ENCODE data around the gene DHRS2.
A peak's percentile ranks its signal among the peaks of the same experiment; 100 is the strongest.

DHRS2 gene

DNA sequence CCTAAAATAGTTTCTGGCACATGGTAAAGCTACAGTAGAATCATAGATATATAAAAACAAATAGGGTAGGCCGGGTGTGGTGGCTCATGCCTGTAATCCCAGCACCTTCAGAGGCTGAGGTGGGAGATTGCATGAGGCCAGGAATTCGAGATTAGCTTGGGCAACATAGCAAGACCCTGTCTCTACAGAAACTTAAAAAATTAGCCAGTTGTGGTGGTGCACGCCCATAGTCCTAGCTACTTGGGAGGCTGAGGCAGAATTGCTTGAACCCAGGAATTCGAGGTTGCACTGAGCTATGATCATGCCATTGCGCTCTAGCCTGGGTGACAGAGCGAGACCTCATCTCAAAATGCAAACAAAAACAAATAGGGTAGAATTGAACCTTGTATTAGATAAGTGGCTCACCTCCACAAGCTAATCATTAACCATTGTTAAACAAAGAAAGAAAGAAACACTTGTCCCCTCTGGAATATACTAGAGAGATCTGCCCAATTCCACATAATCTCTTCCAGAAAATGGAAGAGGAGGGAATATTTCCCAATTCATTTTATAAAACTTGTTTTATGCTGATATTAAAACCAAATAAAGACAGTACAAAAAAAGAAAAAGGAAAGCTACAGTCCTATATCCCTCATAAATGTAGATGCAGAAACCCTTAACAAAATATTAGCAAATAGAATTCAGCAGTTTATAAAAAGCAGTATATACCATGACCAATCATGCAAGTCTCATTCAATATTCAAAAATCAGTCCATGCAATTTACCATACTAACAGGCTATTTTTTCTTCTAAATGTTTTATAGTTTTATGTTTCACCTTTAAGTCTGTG, 22.7 kb upstream of the DHRS2 start:
- no peak for DNase-seq

DNA sequence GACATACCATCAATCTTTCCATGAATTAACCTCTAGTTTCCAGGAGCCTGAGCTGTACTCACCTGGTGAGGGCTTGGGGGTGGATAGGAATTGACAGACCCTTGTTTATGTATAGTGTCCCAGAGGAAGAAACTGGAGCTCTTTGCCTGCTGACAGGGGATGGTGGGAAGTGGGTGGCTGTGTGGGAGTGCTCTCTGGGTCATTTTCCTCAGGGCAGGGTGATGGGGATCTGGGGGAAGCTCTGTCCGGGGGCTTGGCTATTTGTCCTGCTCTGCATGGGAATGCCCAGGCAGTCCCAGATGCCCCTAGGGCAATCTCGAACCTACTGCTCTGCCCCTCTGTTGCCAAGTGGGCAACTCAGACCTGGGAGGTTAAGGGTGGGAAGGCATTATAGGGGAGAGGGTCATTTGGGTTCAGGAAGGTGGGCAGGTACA, 21.8 kb upstream of the DHRS2 start:
- DNase-seq = no peak

DNA sequence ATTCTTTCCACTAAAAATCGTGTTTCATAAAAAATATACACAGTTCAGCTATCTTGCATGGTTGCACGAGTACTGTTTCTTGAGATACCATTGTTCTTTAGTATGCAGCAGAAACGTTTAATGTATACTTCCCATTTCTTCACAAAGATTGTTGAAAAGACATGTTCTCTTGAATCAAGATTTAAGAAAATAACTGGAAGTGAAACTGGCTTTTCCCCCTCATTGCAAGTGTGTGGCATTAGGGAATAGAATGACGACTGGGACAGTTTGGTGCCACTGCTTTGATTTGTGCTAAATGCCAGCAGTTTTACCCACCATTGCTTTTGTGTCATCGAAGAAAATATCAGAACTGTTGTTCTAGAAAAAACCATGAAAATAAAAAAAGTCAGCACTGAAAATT, 20.3 kb upstream of the DHRS2 start:
- DNase-seq = no peak

DNA sequence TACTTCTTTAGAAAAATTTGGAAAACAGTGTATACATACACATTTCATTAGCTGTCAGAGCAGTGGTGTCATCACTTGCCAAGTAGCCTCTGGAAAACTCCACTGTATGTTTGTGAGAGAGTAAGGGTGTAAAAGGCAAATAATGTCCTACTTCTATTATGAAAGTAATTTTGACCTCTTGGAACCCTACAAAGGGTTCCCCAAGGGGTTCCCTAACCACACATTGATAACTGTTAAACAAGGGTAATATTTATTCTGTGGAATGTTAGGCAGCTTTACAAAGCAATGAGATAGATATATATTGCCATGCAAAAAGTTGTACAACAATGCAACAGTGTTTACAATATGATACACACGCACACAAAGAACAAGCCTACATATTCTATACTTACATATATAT, 18.6 kb upstream of the DHRS2 start:
- no peak for DNase-seq

DNA sequence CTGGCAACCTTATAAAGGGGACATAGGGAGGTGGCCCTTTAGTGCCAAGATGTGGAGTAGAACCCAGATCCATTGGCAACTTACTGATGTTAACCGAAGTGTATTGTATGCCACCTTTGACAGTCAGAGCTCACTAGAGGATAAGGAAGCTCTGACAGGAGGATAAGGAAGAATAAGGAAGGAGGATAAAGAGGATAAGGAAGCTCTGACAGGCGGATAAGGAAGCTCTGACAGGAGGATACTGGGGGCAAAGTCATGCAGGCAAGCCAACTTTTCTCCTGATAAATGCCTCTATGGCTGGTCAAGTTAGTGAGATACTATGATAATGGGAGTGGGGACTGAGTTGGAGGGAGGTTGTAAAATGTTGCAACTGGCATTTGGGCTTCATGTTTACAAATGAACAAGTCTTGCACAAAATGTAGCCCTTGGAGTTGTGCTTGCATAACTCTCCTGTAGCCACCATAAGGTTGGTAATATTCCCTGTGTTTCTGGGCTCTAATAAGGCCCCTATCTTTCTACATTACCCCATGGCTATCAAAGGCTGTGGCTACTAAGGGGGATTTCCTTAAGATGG, 17.7 kb upstream of the DHRS2 start:
- DNase-seq = no peak

DNA sequence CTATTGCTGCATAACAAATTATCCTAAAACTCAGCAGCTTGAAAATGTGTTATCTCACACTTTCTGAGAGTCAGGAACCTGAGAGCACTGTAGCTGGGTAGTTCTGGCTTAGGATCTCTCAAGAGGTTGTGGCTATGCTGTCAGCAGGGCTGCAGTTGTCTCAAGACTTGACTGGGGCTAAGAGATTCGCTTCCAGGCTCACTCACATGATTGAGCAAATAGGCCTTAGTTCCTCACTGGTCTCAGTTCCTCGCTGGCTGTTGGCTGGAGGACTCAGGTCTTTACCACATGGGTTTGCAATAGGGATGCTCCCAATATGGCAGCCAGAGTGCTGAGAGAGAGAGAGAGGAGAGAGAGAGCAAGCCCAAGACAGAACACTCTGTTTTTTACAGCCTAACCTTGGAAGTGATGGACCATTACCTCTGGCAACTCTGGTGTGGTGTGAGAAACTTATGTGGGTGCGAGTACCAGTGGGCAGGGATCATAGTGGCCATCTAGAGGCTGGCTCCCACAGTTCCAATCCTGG, 15.9 kb upstream of the DHRS2 start:
- no peak for DNase-seq

DNA sequence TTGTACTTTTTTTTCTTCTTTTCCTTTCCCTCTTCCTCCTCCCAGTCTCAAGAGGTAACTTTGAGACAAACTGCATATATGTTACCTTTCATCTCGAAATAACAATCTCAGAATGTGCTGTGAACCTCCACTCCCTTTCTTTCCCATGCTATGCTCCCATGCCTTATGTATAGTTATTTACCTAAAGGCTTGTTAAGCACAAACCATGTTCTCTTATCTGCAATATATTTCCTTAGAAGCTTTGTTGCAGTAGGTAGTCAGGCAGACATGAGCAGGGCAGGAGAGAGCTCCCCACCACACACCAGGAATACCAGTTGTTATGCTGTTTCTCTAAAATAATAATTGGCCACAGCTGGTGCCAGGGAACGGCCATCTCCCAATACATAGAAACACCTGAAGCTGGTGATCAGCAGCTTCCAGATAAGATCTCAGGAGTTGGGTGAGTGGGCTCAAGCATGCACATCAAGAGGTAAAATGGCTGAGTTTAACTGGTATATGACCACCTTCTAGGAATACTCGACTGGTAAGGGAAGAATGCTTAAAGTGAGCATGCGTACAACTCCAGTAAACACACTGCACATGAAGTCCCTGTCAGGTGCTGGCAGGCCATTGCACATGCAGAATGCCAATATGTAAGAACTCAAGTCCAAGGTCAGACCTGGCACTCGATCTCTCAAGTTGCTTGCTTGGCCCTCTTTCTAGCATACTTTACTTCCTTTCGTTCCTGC, 14.8 kb upstream of the DHRS2 start:
- no peak for DNase-seq

DNA sequence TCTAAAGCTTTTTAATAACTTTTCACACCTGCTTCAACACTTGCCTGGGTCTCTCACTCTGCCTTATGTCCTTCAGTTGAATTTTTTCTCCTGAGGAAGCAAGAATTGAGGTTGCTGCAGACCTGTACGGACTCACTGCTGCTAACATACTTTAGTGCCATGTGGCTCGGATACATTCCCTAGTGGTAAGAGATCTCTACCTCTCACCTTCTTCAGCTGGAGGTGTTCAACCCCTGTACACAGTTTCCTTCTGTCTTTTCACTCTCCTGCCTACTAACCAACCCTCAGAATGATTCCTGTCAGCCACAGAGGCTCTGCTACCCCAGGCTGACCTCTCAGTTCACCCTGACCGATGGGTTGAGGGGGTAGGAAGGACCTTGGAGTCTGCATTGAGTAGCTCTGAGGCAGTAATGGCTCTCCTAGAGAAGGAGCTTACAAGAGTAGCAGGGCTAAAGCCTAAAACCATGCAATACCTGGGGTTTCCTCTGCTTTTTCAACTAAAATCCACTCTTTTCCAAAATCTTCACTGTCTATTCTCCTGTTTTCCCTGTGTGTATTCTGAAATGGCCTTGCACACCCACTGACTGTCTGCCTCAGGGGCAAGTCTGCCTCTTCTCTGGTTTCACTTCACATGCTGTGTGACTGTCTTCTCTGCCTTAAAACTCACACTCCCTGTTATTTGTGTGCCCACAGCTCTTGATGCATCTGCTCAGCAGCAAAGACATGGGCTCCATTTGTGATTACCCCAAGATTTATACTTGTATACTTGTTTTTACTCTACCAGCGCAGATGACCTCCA, 14.0 kb upstream of the DHRS2 start:
- no peak for DNase-seq

DNA sequence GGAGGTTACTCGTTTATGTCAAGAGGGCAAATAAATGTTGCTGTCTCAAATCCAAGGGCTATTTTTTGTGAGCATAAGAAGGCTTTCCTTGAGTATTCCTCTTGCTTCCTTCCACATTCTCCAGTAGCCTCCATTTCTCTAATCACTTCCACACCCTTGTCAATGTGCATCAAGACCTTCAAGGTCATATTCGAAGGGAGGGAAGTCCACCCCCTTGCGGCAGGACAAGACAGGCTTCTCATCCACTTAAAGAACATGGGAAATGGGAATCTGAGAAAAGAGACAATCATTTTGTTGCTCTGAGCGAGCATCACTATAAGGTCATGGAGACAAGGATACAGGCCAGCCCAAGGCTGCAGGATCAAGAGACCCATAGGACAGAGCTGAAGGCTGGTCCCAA, 13.2 kb upstream of the DHRS2 start:
- DNase-seq = no peak

DNA sequence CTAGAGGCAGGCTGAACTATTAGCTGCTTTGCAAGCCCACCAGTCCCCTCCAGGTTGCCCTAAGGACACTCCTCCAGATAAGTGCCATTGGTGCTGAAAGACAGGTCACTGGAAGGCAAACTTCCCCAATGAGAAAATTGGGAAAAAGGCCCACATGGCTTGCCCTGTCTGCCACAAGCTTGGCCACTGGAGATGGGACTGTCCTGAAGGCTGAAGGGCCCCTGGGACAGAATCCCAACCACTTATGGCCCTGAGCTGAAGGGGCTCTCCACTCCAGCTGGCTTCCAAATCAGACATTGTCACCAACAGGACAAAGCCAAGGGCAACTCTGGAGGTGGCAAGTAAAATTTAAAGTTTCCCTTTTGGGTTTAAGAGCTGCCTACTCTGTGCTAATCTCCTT, 12.2 kb upstream of the DHRS2 start:
- no peak for DNase-seq

DNA sequence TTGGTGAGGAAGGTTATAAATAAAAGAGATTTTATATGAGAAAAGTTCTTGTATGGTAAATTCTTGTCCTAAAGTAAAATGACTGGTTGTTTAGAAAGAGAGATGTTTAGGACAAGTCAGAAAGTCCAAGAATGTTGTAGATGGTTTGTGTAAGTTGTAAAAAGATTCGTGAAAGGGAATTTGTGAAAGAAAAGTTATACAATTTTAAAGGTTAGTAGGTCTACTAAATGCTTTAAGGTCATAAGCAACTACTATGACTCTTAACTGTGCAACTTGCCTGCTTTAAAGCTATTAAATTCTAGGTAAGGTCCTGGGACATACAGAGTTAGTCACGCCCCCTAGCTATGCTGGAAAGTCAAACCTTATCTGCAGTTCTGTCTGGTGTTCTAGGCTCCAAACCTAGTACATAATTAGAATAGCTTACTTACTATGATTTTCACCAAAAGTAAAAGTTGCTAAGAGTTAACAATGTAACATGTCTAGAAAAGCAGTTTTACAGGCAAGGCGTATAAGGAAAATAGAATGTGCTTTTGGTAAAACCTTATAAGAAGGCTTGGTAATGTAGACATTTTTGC, 11.2 kb upstream of the DHRS2 start:
- DNase-seq = no peak

DNA sequence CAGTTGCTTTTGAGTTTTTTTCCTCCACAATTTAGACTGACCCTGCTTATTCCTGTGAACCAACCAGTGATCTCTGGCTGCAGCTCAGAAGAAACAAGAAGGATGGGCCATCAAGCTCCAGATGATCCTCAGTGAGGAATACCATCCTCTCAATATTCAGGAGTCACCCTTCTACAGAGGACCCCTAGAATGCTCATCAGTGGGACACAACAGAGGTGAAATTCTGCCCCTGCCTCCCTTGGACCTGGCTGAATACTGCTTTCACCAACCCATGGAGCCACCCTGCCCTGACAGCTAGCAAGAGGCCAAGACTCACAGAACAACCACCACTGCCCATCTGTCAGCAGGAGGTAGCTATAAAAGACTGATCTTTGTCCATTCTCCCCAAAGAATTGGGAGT, 9.2 kb upstream of the DHRS2 start:
- no peak for DNase-seq

DNA sequence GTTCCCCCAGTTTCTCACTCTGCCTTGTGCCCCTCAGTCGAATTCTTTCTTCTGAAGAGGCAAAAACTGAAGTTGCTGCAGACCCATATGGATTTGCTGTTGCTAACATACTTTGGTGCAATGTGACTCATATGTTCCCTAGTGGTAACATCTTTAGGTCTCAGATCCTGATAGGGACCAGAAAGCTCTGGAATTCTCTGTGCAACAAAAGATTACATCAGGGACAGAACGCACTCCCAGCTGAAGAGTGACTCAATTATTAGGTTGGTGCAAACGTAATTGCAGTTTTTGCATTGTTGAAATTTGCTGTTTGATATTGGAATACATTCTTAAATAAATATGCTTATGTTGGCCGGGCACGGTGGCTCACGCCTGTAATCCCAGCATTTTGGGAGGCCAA, 8.2 kb upstream of the DHRS2 start:
- no peak for DNase-seq

DNA sequence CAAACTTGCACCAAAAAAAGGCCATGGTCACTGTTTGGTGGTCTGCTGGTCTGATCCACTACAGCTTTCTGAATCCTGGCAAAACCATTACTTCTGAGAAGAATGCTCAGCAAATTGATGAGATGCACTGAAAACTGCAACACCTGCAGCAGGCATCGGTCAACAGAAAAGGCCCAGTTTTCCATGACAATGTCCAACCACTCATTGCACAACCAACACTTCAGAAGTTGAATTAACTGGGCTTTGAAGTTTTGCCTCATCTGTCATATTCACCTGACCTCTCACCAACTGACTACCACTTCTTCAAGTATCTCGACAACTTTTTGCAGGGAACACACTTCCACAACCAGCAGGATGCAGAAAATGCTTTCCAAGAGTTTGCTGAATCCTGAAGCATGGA, 7.0 kb upstream of the DHRS2 start:
- DNase-seq = no peak

DNA sequence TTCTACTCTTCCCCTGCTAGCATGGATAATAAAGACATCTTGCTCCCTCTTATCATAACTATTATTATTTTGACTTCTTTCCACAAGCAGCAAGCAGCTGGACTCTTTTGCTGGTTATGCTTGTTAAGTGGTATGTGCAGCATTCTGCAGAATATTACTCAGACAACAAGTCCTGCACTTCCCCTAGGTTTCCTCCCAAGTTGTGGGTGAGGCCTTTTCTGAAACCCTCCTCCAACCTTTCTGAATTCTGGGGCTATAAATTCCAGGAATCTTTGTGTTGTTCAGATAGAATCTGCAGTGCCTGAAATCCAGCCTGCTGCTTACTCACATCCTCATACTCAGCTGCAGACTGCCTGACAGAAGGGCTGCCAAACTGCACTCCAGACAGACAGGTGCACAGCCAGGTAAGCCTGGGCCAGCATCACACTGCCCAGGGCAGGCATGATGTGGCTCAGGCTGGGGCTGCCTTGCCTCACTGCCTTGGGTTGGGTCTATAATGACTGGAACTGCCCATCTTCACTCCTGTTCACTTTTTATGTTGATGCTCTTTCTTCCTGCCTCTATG, 6.2 kb upstream of the DHRS2 start:
- DNase-seq = no peak

DNA sequence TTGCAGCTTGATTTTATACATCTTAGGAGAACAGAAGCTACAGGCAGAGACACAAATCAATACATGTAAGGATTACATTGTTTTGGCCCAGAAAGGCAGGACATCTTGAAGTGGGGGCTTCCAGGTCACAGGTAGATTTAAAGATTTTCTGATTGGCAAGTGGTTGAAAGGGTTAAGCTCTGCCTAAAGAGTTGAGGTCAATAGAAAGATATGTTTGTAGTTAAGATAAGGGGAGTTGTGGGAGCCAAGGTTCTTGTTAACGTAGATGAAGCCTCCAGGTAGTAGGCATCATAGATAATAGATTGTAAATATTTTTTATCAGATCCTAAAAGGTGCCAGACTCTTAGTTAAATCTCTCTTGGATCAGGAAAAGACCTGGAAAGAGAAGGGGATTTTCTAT, 5.5 kb upstream of the DHRS2 start:
- no peak for DNase-seq

DNA sequence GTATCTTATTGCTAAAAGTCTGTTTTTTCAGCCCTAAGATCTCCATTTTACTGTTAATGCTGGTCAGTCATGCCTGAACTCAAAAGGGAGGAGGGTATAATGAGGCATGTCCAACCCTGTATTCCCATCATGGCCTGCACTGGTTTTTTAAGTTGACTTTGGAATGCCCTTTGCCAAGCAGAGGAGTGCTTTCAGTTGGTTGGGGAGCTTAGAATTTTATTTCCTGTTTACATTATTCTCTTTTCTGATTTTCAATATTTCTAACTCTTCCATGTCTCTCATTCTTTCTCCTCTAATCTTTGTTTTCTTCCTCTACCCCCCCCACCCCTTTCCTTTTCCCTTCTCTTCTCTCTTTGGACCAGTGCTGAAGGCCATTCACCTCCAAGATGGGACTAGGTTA, 4.9 kb upstream of the DHRS2 start:
- no peak for DNase-seq

DNA sequence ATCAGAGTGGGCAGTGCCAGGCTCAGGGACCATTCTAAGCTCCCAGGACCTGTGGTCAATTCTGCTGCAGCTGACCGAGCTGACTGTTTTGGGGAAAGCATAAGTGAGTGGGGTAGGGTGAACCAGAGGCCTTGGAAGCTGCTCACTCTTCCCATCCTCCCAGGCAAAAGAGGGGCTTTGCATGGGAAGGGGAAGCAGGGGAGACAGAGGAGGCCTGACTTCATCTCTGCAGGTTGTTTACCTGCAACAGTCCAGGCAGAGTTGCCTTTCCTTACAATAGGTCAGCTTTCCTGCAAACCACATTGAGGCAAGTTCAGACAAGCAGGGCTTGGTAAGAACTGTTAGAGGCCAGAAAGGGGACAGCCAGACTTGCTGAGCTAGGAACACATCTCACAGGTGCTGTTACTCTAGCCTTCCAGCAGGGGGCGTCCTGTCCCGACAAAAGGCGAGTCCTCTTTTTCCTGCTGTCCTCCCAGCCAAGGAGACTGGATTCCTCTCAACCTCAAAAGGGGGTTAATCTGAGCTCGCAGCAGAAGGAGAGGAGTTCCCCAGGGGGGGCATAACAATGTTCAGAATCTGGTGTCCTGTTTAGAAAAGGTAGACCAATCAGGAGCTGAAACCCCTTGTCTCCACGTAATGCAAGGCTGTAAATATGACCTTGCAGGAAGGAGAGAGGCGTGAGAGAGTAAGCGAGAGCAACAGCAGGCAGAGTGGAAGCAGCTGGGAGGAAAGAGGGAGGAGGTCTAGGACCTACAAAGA, 4.3 kb upstream of the DHRS2 start:
- peak; percentile 54 to 57 for DNase-seq

DNA sequence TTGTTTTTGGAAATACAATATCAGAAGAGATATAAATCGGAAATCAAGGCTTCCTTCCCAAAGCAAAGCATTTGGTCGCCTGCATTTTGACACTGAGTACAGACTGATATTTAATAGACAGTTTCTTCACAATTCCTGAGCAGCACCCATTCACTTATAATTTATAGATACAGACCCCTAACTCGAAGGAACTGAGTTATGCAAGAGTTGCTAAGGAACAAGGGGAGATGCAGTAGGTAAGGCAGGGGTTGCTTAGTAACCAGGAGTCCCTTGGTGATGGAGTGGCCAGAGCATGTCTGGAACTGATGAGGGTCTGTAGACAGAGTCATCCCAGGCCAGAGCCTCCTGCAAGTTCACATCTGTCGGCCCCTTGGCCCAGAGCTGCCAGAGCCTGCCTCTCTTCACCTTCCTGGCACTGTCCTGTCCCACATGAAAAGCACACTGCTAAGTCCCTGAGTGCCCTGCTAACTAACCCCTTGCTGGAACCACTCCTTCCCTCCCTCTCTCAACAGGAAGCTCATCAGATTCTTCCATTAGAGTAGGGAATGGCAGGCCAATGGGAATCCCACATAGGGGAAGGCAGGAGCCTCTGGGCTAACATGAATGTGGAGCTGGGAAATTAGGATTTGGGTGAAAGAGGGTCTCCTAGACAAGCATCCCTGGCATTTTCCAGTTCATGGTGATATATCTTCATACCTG, 3.6 kb upstream of the DHRS2 start:
- DNase-seq = no peak

DNA sequence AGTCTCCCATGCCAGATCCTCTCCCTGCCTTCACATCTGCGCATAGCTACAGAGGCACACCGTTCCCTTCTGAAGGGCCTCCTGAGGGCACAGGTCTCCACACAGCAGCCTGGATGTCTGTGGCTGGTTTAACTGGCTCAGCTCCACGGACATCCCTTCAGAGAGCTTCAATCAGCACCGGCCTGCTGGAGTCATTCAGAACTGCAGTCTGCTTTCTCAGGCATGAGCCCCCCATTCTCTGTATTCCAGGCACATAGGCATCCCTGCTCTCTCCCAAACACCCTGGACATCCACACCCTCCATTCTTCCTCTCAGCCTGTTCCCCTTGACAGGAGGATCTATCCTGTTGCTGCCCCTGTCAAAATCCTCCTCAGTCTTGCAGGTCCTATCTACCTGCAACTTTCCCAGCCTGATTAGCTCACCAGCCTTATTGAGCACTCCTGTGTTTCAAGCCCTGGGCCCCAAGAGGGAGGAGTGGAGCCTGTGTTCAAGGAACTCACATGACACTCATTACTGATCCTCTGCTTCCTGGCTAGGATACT, 2.9 kb upstream of the DHRS2 start:
- no peak for DNase-seq

Data from activated CD4-positive, alpha-beta T cell treated with anti-CD3 and anti-CD28 coated beads, Interleukin-2, amount 50 U/mL, for 4 hours (primary cell).